Measurements from ENCODE around the gene PLXNA2.

GRCh38 chr1:208173749-208174148 lies 70.4 kb downstream of the PLXNA2 start:
- TF ChIP-seq CTCF (IDR thresholded peaks at IDR 0.05) (no peak), POLR2A (IDR thresholded peaks at IDR 0.05) (no peak), EP300 (IDR thresholded peaks at IDR 0.05) (no peak)
